Skeletal muscle cell (primary cell): Measurements from ENCODE around the gene CD79A.

ENCODE experiments used
- DNase-seq: peaks from one replicate; pipeline ENCODE4 v3.0.0-alpha.2; 2010; ENCODE audit warnings: low read depth
- H3K4me3 ChIP-seq: 2 replicates; pipeline ENCODE4 v1.5.1; 2011; ENCODE audit warnings: low read depth, mild to moderate bottlenecking, control low read depth, low read length, moderate library complexity

CD79A gene

DNA sequence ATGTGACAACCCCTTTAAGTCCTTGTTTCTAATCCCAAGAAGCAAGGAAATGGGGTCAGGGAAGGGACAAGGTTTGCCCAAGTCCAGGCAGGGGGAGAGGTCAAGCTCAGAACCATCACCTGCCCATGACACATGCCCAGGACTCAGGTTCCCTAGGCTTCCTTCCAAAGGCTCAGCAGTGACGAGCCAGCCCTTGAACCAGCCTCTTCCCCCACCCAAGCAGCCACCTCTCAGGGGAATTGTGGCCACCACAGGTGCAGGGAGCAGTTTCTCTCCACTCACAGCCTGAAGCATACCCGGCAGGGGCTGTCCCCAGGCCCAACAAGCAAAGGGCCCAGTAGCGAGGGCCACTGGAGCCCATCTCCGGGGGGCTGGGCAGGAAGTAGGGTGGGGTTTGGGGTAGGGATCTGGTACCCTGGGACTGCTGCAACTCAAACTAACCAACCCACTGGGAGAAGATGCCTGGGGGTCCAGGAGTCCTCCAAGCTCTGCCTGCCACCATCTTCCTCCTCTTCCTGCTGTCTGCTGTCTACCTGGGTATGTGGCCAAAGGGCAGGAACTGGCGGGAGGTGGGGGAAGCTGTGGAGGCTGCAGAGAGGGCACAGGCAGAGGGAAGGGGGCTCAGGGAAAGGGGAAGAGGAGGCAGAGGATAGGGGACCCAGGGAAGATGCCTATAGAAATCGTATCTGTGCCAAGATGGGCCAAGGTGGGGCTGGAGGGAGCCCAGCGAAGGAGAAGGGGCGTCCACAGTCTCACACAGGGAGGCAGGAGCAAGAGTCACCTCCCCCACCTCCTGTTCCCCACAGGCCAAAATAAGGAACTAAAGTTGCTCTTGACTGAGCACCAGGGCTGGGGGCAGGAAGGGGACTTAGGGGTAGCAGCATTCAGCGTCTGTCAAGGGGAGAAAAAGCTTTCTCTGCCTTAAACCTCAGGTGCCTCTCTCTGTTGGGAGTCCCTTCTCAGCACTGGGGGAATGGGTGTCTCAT, at the start of gene CD79A:
Gene CD79A (plus strand): TSS at position 433 of the 986 bp plus-strand sequence. CDS start 26 bp downstream, at position 459.
- no peak for DNase-seq
- H3K4me3 ChIP-seq: no peak within 1 kb of the TSS

DNA sequence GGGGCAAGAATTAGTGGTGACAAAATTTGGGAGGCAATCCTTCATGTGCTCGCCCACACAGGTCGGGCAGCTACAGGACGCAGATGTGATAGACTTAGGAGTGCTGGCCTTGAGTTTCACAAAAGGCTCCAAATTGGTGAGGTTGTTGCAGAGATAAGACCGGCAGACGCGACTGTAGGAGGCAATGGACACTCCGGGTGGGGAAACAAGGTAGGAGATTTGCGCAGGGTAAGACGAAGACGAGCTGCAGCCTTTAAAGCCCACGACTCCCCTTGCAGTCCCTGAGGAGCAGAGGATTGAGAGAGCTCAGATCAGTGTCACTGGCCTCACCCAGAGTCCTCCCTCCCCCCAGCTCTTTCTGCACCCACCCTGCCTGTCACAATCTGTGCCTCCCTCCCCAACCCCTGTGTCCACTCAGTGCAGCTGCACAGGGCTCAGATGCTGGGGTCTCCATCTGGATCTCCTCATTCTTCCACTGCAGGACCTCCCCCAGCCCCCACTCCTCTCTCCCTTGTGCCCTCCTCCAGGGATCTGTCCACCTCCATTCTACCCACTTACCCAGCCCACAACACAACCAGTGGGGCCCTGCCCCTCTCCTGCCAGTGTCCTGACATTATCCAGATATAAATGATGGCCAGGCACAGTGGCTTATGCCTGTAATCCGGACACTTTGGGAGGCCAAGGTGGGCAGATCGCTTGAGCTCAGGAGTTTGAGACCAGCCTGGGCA, 38.9 kb upstream of the CD79A start:
- no peak overlapping the region for H3K4me3 ChIP-seq
- no peak for DNase-seq

DNA sequence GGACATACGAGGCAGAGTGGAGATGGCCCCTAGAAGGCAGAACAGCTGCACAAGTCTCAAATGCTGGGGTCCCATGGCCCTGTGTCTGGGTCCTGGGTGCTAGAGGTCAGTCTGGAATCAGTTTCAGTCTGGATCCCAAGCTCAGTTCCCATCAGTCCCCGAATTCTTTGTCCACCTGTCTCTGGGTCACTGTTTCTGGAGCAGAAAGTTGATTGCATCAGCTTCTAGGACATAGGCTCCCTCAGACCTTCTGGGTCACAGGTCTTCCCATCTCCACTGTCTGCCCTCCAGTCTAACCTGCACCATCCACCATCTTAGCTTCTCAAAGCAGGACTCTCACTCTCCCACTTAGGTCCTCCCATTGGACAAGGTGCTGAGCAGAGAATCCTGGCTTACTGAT, 37.9 kb upstream of the CD79A start:
- DNase-seq: no peak
- H3K4me3 ChIP-seq: no peak overlapping the region

DNA sequence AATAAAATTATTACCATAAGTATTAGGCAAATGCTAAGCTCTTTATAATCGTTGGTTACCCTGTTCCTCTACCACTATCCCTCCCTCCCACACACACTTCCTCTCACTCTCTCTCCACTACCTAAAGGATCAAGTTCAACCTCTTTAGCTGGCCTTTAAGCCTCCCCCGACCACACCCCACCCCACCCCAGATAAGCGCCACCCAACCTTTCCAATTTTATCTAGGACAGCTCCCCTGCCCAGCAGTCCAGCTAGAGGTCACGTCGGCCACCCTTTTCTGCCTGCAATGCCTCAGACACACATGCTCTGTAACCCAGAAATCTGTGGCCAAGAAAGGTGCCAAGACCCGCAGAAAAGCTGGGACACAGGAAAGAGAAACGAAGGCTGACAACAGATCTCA, 33.7 kb upstream of the CD79A start:
- DNase-seq: no peak
- H3K4me3 ChIP-seq: no peak overlapping the region

DNA sequence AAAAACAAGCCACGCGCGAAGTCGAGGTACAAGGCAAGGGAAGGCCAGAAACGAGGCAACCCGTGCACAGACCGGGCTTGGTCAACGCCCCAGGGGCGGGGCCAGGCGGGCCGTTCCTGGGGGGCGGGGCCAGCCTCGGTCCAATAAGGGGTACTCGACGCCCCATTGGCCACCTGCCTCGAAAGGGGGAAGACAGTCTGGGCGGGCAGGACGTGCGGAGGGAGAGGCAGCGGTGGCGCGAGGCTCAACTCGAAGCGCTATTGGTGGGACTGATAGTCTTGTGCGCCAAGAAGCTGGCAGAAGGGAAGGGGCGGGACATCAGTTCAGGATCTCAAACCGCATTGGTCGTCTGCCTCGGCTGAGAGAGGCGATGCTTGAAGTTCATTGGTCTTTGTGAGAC, 32.5 kb upstream of the CD79A start, which contains the start of gene LYPD4:
Gene LYPD4 (minus strand): TSS at position 83 of the 400 bp plus-strand sequence. CDS start 5,398 bp downstream, outside the sequence.
- H3K4me3 ChIP-seq: no peak within 1 kb of the TSS
- no peak for DNase-seq

DNA sequence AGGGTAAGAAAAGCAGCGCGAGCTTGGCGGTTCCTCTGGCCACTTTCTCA, 32.3 kb upstream of the CD79A start, which contains the start of gene DMRTC2:
Gene DMRTC2 (plus strand): TSS at position 42 of the 50 bp plus-strand sequence. CDS start 2,387 bp downstream, outside the sequence.
- no peak for DNase-seq
- no peak within 1 kb of the TSS for H3K4me3 ChIP-seq

DNA sequence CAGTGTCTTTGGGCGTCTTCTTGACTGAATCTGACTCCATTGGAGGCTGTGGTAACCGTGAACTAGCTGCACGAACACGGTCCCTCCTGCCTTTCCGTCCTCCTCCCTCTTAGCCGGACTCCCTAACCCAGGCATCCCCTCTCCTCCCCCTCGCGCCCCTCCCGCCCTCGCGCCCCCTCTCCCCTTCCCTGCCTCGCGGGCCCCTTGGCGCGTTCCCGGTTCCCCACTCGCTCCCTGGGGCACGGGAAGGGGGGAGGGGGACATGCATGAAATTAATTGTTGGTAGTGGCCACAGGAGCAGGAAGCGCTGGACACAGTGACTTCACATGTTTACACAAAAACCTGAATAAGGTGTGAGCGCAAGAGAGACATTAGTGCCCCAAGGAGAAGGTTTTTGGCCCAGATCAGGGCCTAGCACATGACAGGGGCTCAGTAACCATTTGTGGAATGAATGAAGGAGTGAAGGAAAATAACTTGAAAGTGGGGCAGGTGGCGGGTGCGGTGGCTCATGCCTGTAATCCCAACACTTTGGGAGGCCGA, 32.0 kb upstream of the CD79A start:
- DNase-seq: no peak
- H3K4me3 ChIP-seq: no peak overlapping the region

DNA sequence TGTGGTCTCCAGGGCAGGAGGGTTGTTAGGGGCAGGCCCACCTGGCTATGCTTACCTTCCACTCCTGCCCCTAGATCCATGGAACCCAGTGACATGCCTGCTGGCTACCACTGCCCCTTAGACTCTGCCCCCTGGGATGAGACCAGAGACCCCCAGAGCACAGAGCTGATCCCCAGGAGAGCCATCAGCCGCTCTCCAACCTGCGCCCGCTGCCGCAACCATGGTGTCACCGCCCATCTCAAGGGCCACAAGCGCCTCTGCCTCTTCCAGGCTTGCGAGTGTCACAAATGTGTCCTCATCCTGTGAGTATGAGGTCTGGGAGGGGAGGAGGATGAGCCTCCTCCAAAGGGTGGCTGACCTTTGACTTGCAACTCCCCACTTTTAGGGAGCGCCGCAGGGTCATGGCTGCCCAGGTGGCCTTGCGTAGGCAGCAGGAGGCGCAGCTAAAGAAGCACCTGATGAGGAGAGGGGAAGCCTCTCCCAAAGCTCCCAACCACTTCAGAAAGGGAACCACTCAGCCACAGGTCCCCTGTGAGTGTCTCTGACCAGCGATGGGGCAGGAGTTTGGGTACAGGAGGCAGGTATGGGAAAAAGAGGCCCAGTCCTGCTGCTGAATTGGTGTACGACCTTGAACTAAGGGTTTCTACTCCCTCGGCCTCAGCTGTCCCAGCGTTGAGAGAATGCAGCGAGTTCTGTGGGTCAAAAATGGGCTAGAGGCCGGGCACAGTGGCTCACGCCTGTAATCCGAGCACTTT, 29.6 kb upstream of the CD79A start:
- no peak overlapping the region for H3K4me3 ChIP-seq
- no peak for DNase-seq

DNA sequence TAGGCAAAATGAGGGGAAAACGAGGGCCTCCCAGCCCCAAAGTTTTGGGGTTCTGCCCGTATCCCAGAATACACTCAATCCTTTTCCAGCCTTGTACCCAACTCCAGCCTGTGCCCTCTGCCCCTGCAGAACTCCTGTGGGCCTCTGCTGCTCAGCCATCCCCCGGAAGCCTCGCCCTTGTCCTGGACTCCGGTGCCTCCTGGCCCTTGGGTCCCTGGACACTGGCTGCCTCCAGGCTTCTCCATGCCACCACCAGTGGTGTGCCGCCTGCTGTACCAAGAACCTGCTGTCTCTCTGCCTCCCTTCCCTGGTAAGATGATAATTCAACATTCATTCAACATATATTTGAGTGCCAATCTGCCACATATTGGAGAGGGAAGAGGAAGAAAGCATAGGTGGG, 28.4 kb upstream of the CD79A start:
- DNase-seq: no peak
- H3K4me3 ChIP-seq: no peak overlapping the region

DNA sequence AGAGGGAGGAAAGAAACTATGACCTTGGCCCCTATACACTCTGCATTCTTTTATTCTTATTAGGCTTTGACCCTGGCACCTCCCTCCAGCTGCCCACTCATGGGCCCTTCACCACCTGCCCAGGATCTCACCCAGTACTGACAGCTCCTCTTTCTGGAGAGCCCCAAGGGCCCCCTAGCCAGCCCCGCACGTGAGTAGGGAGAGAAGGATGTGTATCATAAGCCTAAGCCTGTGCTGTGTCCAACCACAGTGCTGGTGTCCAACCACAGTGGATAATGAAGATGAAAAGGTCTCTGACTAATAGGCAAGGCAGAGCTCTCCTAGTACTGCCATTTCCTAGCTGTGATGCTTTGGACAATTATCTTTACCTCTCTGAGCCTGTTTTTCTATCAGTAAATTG, 28.0 kb upstream of the CD79A start:
- no peak for DNase-seq
- H3K4me3 ChIP-seq: no peak overlapping the region

DNA sequence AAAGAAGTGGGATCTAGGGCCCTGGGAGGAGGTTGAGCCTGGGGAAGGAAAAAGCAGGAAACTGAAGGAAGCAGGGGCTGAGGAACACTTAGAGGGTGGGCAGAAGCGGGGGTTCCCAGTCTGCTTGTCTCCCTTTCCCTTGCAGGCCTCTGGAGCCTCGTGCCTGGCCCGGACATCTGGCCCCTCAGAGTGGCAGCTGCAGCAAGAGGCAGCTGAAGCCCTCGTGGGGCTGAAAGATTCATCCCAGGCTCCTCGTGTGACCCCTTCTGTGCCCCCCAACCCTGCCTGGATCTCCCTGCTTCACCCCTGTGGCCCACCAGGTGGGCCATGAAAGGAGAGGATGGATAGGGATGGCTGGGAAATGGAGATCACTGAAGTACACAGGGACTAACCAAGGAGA, 26.7 kb upstream of the CD79A start:
- no peak for DNase-seq
- H3K4me3 ChIP-seq: no peak overlapping the region

DNA sequence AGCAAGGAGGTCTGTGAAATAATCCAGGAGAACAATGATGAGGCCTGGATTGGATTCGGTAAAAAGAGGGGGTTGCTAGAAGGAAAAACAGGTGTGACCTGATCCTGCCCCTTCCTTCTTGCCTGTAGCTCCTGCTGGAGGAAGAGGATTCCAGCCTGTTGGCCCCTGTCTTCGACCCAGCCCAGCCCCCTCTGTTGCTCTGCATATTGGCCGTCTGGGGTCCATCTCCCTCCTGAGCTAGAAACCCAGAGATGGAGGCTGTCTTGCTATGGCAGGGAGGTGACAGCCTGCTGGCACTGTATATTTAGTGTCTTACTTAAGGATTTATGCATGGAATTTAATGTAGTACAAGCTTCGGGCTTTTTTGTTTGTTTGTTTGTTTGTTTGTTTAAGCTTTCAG, 25.6 kb upstream of the CD79A start:
- no peak overlapping the region for H3K4me3 ChIP-seq
- DNase-seq: no peak

DNA sequence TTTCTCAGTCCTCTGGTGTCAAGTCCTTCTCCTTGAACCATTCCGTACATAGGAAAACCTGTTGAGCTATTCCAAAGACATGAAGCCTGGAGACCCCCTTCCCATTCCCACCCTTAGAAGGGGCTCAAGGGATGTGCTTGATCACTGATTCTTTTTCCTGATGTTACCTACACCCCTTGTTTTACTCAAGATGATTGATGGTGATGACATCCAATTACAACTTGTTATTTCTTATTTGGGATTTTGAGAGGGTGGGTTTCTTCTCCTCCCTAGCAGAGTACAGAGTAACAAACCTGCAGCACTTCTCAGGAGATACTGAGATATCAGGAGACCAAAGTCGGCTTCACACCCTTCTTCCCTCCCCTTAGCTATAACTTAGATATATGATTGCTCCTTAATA, 23.7 kb upstream of the CD79A start:
- no peak for DNase-seq
- H3K4me3 ChIP-seq: no peak overlapping the region

DNA sequence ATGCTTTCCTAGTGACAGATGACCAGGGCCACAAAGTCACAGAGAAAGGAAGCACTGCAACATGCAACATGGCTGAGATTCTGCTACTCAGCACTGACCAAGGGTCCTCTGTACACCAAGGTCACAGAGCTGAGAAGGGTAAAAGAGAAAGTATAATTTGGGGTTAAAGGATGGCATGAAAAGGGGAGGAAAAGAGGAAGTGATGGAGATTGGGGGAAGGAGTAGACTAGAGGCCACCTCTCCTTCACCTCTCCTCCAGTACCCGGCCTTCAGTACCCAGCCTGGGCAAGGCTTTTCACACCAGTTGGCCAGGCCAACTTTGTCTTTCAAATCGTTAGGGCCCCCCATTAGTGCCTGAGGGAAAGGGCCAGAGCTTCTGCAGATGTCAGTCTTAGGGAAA, 23.3 kb upstream of the CD79A start:
- no peak overlapping the region for H3K4me3 ChIP-seq
- DNase-seq: no peak

DNA sequence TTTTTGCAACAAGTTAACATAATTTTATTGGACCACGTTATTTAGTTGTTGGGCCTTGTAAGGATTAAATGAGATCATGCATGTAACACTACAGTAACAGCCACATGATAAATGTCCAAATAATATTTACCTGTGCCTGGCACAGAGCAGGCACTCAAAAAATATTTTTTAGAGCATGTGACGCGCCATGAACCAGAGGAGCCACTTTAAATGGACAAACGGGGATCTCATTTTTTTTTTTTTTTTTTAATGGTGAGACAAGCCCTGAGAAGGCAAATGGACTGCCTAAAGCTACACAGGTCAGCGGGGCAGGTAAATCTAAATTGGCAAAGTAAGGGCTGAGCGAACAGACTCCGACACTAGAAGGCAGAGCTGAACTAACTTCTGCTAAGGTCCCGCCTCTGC, 17.9 kb upstream of the CD79A start:
- no peak for DNase-seq
- peak overlapping the region; percentile 99 for H3K4me3 ChIP-seq

DNA sequence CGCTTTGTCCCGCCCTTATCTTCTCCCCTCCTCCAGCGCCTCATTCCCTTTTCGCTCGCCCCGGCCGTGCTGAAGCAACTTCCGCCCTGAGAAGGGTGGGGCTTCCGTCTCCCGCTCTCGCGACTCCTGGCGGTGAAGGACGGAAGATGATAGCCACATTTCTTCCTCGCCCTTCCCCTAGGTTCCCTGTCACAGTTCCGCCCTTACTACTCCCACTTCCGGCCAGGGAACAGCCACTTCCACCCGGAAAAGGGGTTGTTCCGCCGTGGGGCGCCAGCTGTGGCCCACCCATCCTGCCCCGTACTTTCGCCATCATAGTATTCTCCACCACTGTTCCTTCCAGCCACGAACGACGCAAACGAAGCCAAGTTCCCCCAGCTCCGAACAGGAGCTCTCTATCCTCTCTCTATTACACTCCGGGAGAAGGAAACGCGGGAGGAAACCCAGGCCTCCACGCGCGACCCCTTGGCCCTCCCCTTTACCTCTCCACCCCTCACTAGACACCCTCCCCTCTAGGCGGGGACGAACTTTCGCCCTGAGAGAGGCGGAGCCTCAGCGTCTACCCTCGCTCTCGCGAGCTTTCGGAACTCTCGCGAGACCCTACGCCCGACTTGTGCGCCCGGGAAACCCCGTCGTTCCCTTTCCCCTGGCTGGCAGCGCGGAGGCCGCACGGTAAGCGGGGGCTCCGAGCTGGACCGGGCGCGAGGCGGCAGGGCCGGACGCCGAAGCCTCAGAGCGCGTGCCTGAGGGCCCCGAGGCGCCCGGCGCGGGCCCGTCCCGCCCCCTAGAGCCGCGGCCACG, 17.3 kb upstream of the CD79A start, which contains the start of gene RPS19:
Gene RPS19 (plus strand): TSS at position 638 of the 801 bp plus-strand sequence. CDS start 520 bp downstream, outside the sequence.
- DNase-seq: peak; percentile 91
- H3K4me3 ChIP-seq: peak within 1 kb of the TSS; percentile 99

DNA sequence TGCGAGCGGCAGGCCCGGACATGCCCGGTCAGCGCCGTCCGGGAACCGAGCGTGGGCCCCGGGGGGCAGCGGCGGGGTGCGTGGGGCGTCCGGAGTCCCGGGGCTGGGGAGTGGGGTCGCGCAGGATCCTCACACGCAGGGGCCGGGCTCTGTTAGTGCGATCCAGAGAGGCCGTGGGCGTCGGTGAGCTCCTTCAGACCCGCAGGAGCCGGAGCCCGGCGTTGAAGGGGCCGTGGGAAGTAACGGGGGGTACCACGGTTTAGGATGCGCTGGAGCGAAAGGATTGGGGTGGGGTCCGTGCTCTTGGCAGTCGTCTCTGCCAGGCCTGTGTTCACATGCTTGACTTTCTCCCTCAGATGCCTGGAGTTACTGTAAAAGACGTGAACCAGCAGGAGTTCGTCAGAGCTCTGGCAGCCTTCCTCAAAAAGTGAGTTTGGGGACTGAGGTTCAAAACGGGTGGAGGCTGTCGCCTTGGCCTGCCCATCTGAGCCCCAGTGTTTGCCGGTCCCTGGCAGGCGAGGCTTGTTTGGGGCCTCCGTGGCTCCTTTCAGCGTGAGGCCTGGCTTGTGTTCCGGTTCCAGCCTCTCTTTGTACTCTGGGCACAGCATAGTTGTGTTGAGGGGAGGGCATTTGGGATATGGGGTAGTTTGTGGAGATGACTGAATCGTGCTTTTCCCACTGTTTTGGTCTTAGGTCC, 16.5 kb upstream of the CD79A start:
- no peak for DNase-seq

DNA sequence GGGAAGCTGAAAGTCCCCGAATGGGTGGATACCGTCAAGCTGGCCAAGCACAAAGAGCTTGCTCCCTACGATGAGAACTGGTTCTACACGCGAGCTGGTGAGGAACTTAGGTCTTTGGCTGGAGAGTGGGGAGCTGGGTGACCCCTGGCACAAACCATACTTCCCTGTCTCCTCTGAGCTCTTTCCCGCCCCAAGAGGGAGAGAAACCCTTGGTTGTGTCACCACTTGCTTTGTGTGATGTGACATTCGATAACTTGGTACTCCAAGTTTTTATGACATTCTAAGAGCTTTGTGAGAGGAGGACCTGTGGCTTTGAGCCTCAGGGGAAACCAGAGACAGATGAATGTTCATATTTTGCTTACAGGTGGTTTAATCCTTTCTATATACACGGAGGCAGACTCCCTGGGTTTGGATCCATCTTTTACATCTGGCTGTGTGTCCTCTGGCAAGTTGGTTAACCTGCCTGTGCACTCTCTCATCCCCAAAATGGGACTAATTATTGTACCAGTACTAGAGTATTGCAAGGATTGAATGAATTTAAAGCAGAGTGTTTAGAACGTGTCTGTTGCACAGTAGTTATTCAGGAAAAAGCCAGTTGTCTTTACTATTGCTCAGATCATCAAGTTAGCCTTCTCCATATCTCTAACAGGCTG, 15.8 kb upstream of the CD79A start:
- H3K4me3 ChIP-seq: peak overlapping the region; percentile 99
- no peak for DNase-seq

More for the DNA sequence above, 16.5 kb upstream of the CD79A start:
- H3K4me3 ChIP-seq: peak overlapping the region; percentile 99
